ENCODE results near the gene ZNF385D.

Gene ZNF385D

GRCh38 chr3:21750831-21751391 lies at the start of gene ZNF385D:
ZNF385D (minus strand) TSS chr3:21751210; CDS start chr3:21750916, 294 bp downstream.
- DNase-seq = no peak

GRCh38 chr3:21798356-21799088 lies 47.5 kb upstream of the ZNF385D start:
- DNase-seq = no peak

GRCh38 chr3:21795921-21796320 lies 44.9 kb upstream of the ZNF385D start:
- no peak for DNase-seq

GRCh38 chr3:21795152-21795837 lies 44.3 kb upstream of the ZNF385D start:
- DNase-seq = no peak

- no peak for DNase-seq
Observed at GRCh38 chr3:21794291-21794690, 43.3 kb upstream of the ZNF385D start.

- DNase-seq = no peak
Observed at GRCh38 chr3:21792176-21792575, 41.2 kb upstream of the ZNF385D start.

GRCh38 chr3:21791356-21791755 lies 40.3 kb upstream of the ZNF385D start:
- DNase-seq = no peak

- DNase-seq = no peak
Observed at GRCh38 chr3:21790466-21790865, 39.5 kb upstream of the ZNF385D start.

- DNase-seq = no peak
Observed at GRCh38 chr3:21789730-21790129, 38.7 kb upstream of the ZNF385D start.

- no peak for DNase-seq
Observed at GRCh38 chr3:21786438-21786797, 35.4 kb upstream of the ZNF385D start.

- no peak for DNase-seq
Observed at GRCh38 chr3:21785765-21786437, 34.9 kb upstream of the ZNF385D start.

- no peak for DNase-seq
Observed at GRCh38 chr3:21783839-21784238, 32.8 kb upstream of the ZNF385D start.

- DNase-seq = no peak
Observed at GRCh38 chr3:21781355-21781754, 30.3 kb upstream of the ZNF385D start.

- no peak for DNase-seq
Observed at GRCh38 chr3:21779909-21780308, 28.9 kb upstream of the ZNF385D start.

GRCh38 chr3:21778715-21779114 lies 27.7 kb upstream of the ZNF385D start:
- no peak for DNase-seq

GRCh38 chr3:21777821-21778220 lies 26.8 kb upstream of the ZNF385D start:
- no peak for DNase-seq

GRCh38 chr3:21766002-21766401 lies 15.0 kb upstream of the ZNF385D start:
- no peak for DNase-seq

GRCh38 chr3:21755896-21756295 lies 4.9 kb upstream of the ZNF385D start:
- DNase-seq = no peak

GRCh38 chr3:21754839-21755238 lies 3.8 kb upstream of the ZNF385D start:
- DNase-seq = no peak

- no peak for DNase-seq
Observed at GRCh38 chr3:21752749-21753347, 1.8 kb upstream of the ZNF385D start.

- DNase-seq = no peak
Observed at GRCh38 chr3:21751886-21752285, 876 bp upstream of the ZNF385D start.

- no peak for DNase-seq
Observed at GRCh38 chr3:21750080-21750696, 822 bp downstream of the ZNF385D start.
